Measurements from ENCODE around the gene HSD17B12.

DNA sequence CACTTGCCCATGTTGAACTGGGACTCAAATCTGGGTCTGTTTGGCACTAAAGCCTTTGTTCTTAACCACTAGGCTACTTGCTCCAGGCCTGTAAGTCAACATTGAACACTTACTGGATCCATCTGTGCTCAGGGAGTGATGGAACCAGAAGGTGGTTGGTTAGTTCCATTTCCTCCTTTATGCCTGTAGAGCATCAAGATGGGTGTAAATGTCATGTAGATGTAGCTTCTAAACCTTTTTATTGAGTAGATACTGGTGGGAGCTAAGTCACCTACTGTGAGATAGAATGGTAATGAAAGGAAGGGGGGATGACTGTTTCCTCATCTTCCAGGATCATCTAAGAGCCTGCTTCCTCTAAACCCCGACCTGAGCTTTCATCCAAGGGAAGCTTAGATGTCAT, 161.5 kb downstream of the HSD17B12 start:
- TF ChIP-seq, protein P1, sequence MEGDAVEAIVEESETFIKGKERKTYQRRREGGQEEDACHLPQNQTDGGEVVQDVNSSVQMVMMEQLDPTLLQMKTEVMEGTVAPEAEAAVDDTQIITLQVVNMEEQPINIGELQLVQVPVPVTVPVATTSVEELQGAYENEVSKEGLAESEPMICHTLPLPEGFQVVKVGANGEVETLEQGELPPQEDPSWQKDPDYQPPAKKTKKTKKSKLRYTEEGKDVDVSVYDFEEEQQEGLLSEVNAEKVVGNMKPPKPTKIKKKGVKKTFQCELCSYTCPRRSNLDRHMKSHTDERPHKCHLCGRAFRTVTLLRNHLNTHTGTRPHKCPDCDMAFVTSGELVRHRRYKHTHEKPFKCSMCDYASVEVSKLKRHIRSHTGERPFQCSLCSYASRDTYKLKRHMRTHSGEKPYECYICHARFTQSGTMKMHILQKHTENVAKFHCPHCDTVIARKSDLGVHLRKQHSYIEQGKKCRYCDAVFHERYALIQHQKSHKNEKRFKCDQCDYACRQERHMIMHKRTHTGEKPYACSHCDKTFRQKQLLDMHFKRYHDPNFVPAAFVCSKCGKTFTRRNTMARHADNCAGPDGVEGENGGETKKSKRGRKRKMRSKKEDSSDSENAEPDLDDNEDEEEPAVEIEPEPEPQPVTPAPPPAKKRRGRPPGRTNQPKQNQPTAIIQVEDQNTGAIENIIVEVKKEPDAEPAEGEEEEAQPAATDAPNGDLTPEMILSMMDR (IDR thresholded peaks at IDR 0.05; ENCODE audit: poor library complexity) = no peak
- TF ChIP-seq EZH2 (IDR thresholded peaks at IDR 0.05; ENCODE audit: borderline replicate concordance) = no peak
- TF ChIP-seq EZH2phosphoT487 (IDR thresholded peaks at IDR 0.05; ENCODE audit: low read depth, severe bottlenecking, unreplicated experiment) = no peak
